GM21723 (cell line): ENCODE measurements around the gene EID3.

Source experiments
- ATAC-seq: cut with Tn5 transposase; IDR thresholded peaks from one replicate; pipeline ENCODE4 v1.9.1; 2021; ENCODE audit warnings: mild to moderate bottlenecking, moderate library complexity; ENCODE audit not compliant: unreplicated experiment

EID3 gene

GRCh38 chr12:104353012-104353981 lies 49.8 kb downstream of the EID3 start:
- ATAC-seq = no peak

- no peak for ATAC-seq
These were observed 50.8 kb downstream of the EID3 start for GRCh38 chr12:104354167-104354867.
